GM23338 (cell line): ENCODE data around the gene STON1. TPM values are rescaled to one million over a fixed set of nuclear protein-coding genes. Genes with fewer than 3 reads are reported as not detected.

ENCODE experiments used
- ATAC-seq: fragments of 200-7000 bp; cut with Tn5 transposase; 3 replicates; pipeline ENCODE4 v1.9.1; 2020
- DNase-seq: peaks from one replicate; pipeline ENCODE4 v3.0.0-alpha.2; 2015; ENCODE audit warnings: low spot score
- H2AFZ ChIP-seq: fragments of 200-600 bp; sonication (generic); 2 replicates; pipeline ENCODE4 v1.8.0; 2016; ENCODE audit warnings: antibody characterized with exemption, mild to moderate bottlenecking, moderate library complexity
- H3F3A ChIP-seq: fragments of 200-600 bp; sonication (generic); replicated peaks from 2 replicates; pipeline ENCODE4 v1.8.0; 2017; ENCODE audit warnings: antibody characterized with exemption, mixed run types, low read depth
- H3K27ac ChIP-seq: fragments of 200-600 bp; sonication (generic); 2 replicates; pipeline ENCODE4 v1.6.1; 2016; ENCODE audit warnings: low read depth
- H3K27me3 ChIP-seq: fragments of 200-600 bp; sonication (generic); 2 replicates; pipeline ENCODE4 v1.8.0; 2016; ENCODE audit warnings: mild to moderate bottlenecking, mixed run types, moderate library complexity; ENCODE audit not compliant: insufficient read depth
- H3K36me3 ChIP-seq: fragments of 200-600 bp; sonication (generic); 2 replicates; pipeline ENCODE4 v1.8.0; 2016; ENCODE audit warnings: mild to moderate bottlenecking; ENCODE audit not compliant: insufficient read depth
- H3K4me1 ChIP-seq: fragments of 200-600 bp; sonication (generic); 2 replicates; pipeline ENCODE4 v1.8.0; 2016; ENCODE audit warnings: mild to moderate bottlenecking, moderate library complexity; ENCODE audit not compliant: insufficient read depth
- H3K4me2 ChIP-seq: fragments of 200-600 bp; sonication (generic); 2 replicates; pipeline ENCODE4 v1.7.1; 2017; ENCODE audit warnings: mixed run types
- H3K4me3 ChIP-seq: fragments of 200-600 bp; sonication (generic); 2 replicates; pipeline ENCODE4 v1.6.1; 2016; ENCODE audit warnings: mixed run types
- H3K79me2 ChIP-seq: fragments of 200-600 bp; sonication (generic); replicated peaks from 2 replicates; pipeline ENCODE4 v1.8.0; 2017; ENCODE audit warnings: mild to moderate bottlenecking; ENCODE audit not compliant: insufficient read depth
- H3K9me2 ChIP-seq: fragments of 200-600 bp; sonication (generic); 2 replicates; pipeline ENCODE4 v1.8.0; 2017; ENCODE audit not compliant: insufficient read depth
- H4K20me1 ChIP-seq: fragments of 200-600 bp; sonication (generic); replicated peaks from 2 replicates; pipeline ENCODE4 v1.8.0; 2017; ENCODE audit warnings: mild to moderate bottlenecking; ENCODE audit not compliant: insufficient read depth
- H3K27ac Mint-ChIP-seq: 2 replicates; pipeline ENCODE4 v1.8.0; 2020; ENCODE audit warnings: inconsistent platforms, mild to moderate bottlenecking, moderate library complexity, mixed read lengths
- H3K27me3 Mint-ChIP-seq: 3 replicates; pipeline ENCODE4 v1.8.0; 2022; ENCODE audit warnings: low read depth, mild to moderate bottlenecking, moderate library complexity, mixed read lengths, inconsistent platforms; ENCODE audit not compliant: insufficient read depth, poor library complexity
- H3K36me3 Mint-ChIP-seq: 3 replicates; pipeline ENCODE4 v1.8.0; 2021; ENCODE audit warnings: low read depth, mild to moderate bottlenecking, inconsistent platforms, moderate library complexity, mixed read lengths
- H3K4me1 Mint-ChIP-seq: 3 replicates; pipeline ENCODE4 v1.8.0; 2020; ENCODE audit warnings: mild to moderate bottlenecking, inconsistent platforms, mixed read lengths
- H3K4me3 Mint-ChIP-seq: 3 replicates; pipeline ENCODE4 v1.8.0; 2021; ENCODE audit warnings: moderate library complexity, mild to moderate bottlenecking, inconsistent platforms, mixed read lengths
- H3K9me3 Mint-ChIP-seq: 3 replicates; pipeline ENCODE4 v1.8.0; 2020; ENCODE audit warnings: moderate library complexity, mild to moderate bottlenecking, inconsistent platforms, mixed read lengths
- CREB1 ChIP-seq: fragments of 250-450 bp; sonication (Bioruptor Pico); IDR thresholded peaks from 2 replicates; pipeline ENCODE4 v1.5.0; 2020; ENCODE audit warnings: low read depth, mild to moderate bottlenecking, moderate library complexity
- EZH2 ChIP-seq: fragments of 200-600 bp; sonication (generic); IDR thresholded peaks from one replicate; pipeline ENCODE4 v1.8.0; 2017; ENCODE audit warnings: antibody characterized with exemption, mild to moderate bottlenecking, low read depth; ENCODE audit not compliant: unreplicated experiment
- EZH2phosphoT487 ChIP-seq: fragments of 200-600 bp; sonication (generic); IDR thresholded peaks from one replicate; pipeline ENCODE4 v1.8.1; 2018; ENCODE audit warnings: antibody characterized with exemption; ENCODE audit not compliant: unreplicated experiment
- JUNB ChIP-seq: IDR thresholded peaks from one replicate; pipeline ENCODE4 v1.6.1; 2016; ENCODE audit warnings: antibody characterized with exemption; ENCODE audit not compliant: unreplicated experiment
- NANOG ChIP-seq: IDR thresholded peaks from 2 replicates; pipeline ENCODE4 v1.6.1; 2016; ENCODE audit warnings: antibody characterized with exemption, borderline replicate concordance
- POLR2AphosphoS5 ChIP-seq: IDR thresholded peaks from 2 replicates; pipeline ENCODE4 v1.6.1; 2016; ENCODE audit warnings: antibody characterized with exemption, low read depth
- STAT1 ChIP-seq: IDR thresholded peaks from one replicate; pipeline ENCODE4 v1.6.1; 2016; ENCODE audit warnings: antibody characterized with exemption; ENCODE audit not compliant: unreplicated experiment
- ZNF114 ChIP-seq: fragments of 250-450 bp; sonication (Bioruptor Pico); IDR thresholded peaks from 2 replicates; pipeline ENCODE4 v1.5.0; 2020; ENCODE audit warnings: mild to moderate bottlenecking, moderate library complexity
- ZNF331 ChIP-seq: fragments of 250-450 bp; sonication (Bioruptor Pico); IDR thresholded peaks from 2 replicates; pipeline ENCODE4 v1.5.0; 2020; ENCODE audit warnings: low read depth, mild to moderate bottlenecking, moderate library complexity
- polyA plus RNA-seq: library from polyadenylated mRNA; unstranded; fragments of >200 nt; fragmentation: Nextera tagmentation; extraction: Ambion mirVana; gene quantifications from 2 replicates; pipeline ENCODE4 v1.2.1, GENCODE V29; 2016
- total RNA-seq: library from RNA; depleted of rRNA; stranded (reverse); fragments of >200 nt; shearing (Covaris generic); gene quantifications from 2 replicates; pipeline ENCODE4 v1.2.3, GENCODE V29; 2014
- TF ChIP-seq, protein P1 (sequence below): IDR thresholded peaks from 2 replicates; pipeline ENCODE4 v1.6.1; 2016; ENCODE audit warnings: antibody characterized with exemption
- TF ChIP-seq, protein P2 (sequence below): IDR thresholded peaks from one replicate; pipeline ENCODE4 v1.6.1; 2018; ENCODE audit warnings: antibody characterized with exemption; ENCODE audit not compliant: unreplicated experiment
- TF ChIP-seq, protein P3 (sequence below): fragments of 250-450 bp; sonication (Bioruptor Pico); IDR thresholded peaks from 2 replicates; pipeline ENCODE4 v1.5.0; 2020; ENCODE audit warnings: mild to moderate bottlenecking, moderate library complexity
- TF ChIP-seq, protein P4 (sequence below), 2 experiments: fragments of 200-600 bp in 1 of 2; sonication (generic) in 1 of 2; conservative IDR thresholded peaks; 2 replicates each; pipeline versions ENCODE4 v1.5.1 to v1.6.1; 2016 to 2017; ENCODE audit warnings: antibody characterized with exemption in 2 of 2, low read depth in 2 of 2, mild to moderate bottlenecking in 2 of 2, moderate library complexity in 1 of 2

Gene STON1
- total and polyA plus RNA-seq, 2 experiments from 2014 or later = 5.4 to 14.4 TPM

DNA sequence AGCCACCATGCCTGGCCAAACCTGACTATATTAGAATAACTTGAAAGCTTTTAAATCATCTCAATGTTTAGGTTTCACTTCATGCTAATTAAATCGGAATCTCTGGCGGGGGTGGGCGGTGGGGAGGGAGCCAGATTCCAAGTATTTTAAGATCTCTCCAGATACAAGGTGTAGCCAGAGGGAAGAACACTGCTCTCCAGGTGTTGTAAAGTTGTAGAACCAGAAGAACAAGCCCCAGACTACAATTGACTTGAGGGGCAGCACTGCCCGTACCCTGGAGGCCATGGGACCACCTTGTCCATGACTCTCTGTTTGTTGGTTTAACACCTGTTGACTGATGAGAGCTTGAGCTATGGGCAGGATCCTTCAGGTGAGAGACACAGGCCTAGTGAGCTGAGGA is 54.6 kb downstream of the STON1 start:
- Mint-ChIP-seq H3K4me3 (no peak overlapping the region), H3K9me3 (no peaks in the 10 kb centered on the region), H3K27ac (no peak overlapping the region), H3K27me3 (no peaks in the 10 kb centered on the region), H3K36me3 (peaks cover 20% of the 10 kb centered on the region), H3K4me1 (peaks cover 21% of the 10 kb centered on the region)
- Histone ChIP-seq H4K20me1 (no peaks in the 10 kb centered on the region), H3K9me2 (no peaks in the 10 kb centered on the region), H3K79me2 (no peaks in the 10 kb centered on the region), H3K4me3 (no peak overlapping the region), H3K36me3 (no peaks in the 10 kb centered on the region), H3K4me2 (no peak overlapping the region), H3F3A (no peaks in the 10 kb centered on the region), H2AFZ (no peak overlapping the region), H3K4me1 (peaks cover 7% of the 10 kb centered on the region; the same call in 1 of the 2 replicates), H3K27ac (no peak overlapping the region), H3K27me3 (no peaks in the 10 kb centered on the region)
- DNase-seq (no peak), ATAC-seq (no peak)
- TF ChIP-seq, protein P1, sequence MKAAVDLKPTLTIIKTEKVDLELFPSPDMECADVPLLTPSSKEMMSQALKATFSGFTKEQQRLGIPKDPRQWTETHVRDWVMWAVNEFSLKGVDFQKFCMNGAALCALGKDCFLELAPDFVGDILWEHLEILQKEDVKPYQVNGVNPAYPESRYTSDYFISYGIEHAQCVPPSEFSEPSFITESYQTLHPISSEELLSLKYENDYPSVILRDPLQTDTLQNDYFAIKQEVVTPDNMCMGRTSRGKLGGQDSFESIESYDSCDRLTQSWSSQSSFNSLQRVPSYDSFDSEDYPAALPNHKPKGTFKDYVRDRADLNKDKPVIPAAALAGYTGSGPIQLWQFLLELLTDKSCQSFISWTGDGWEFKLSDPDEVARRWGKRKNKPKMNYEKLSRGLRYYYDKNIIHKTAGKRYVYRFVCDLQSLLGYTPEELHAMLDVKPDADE = no peak
- TF ChIP-seq STAT1 = no peak
- no peak for TF ChIP-seq ZNF331 (CRISPR knock-in tag)
- no peak for TF ChIP-seq EZH2
- TF ChIP-seq, protein P2, sequence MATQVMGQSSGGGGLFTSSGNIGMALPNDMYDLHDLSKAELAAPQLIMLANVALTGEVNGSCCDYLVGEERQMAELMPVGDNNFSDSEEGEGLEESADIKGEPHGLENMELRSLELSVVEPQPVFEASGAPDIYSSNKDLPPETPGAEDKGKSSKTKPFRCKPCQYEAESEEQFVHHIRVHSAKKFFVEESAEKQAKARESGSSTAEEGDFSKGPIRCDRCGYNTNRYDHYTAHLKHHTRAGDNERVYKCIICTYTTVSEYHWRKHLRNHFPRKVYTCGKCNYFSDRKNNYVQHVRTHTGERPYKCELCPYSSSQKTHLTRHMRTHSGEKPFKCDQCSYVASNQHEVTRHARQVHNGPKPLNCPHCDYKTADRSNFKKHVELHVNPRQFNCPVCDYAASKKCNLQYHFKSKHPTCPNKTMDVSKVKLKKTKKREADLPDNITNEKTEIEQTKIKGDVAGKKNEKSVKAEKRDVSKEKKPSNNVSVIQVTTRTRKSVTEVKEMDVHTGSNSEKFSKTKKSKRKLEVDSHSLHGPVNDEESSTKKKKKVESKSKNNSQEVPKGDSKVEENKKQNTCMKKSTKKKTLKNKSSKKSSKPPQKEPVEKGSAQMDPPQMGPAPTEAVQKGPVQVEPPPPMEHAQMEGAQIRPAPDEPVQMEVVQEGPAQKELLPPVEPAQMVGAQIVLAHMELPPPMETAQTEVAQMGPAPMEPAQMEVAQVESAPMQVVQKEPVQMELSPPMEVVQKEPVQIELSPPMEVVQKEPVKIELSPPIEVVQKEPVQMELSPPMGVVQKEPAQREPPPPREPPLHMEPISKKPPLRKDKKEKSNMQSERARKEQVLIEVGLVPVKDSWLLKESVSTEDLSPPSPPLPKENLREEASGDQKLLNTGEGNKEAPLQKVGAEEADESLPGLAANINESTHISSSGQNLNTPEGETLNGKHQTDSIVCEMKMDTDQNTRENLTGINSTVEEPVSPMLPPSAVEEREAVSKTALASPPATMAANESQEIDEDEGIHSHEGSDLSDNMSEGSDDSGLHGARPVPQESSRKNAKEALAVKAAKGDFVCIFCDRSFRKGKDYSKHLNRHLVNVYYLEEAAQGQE = no peak
- no peak for TF ChIP-seq CREB1 (CRISPR knock-in tag)
- no peak for TF ChIP-seq ZNF114 (CRISPR knock-in tag)
- no peak for TF ChIP-seq POLR2AphosphoS5
- no peak for TF ChIP-seq NANOG
- TF ChIP-seq, protein P3, sequence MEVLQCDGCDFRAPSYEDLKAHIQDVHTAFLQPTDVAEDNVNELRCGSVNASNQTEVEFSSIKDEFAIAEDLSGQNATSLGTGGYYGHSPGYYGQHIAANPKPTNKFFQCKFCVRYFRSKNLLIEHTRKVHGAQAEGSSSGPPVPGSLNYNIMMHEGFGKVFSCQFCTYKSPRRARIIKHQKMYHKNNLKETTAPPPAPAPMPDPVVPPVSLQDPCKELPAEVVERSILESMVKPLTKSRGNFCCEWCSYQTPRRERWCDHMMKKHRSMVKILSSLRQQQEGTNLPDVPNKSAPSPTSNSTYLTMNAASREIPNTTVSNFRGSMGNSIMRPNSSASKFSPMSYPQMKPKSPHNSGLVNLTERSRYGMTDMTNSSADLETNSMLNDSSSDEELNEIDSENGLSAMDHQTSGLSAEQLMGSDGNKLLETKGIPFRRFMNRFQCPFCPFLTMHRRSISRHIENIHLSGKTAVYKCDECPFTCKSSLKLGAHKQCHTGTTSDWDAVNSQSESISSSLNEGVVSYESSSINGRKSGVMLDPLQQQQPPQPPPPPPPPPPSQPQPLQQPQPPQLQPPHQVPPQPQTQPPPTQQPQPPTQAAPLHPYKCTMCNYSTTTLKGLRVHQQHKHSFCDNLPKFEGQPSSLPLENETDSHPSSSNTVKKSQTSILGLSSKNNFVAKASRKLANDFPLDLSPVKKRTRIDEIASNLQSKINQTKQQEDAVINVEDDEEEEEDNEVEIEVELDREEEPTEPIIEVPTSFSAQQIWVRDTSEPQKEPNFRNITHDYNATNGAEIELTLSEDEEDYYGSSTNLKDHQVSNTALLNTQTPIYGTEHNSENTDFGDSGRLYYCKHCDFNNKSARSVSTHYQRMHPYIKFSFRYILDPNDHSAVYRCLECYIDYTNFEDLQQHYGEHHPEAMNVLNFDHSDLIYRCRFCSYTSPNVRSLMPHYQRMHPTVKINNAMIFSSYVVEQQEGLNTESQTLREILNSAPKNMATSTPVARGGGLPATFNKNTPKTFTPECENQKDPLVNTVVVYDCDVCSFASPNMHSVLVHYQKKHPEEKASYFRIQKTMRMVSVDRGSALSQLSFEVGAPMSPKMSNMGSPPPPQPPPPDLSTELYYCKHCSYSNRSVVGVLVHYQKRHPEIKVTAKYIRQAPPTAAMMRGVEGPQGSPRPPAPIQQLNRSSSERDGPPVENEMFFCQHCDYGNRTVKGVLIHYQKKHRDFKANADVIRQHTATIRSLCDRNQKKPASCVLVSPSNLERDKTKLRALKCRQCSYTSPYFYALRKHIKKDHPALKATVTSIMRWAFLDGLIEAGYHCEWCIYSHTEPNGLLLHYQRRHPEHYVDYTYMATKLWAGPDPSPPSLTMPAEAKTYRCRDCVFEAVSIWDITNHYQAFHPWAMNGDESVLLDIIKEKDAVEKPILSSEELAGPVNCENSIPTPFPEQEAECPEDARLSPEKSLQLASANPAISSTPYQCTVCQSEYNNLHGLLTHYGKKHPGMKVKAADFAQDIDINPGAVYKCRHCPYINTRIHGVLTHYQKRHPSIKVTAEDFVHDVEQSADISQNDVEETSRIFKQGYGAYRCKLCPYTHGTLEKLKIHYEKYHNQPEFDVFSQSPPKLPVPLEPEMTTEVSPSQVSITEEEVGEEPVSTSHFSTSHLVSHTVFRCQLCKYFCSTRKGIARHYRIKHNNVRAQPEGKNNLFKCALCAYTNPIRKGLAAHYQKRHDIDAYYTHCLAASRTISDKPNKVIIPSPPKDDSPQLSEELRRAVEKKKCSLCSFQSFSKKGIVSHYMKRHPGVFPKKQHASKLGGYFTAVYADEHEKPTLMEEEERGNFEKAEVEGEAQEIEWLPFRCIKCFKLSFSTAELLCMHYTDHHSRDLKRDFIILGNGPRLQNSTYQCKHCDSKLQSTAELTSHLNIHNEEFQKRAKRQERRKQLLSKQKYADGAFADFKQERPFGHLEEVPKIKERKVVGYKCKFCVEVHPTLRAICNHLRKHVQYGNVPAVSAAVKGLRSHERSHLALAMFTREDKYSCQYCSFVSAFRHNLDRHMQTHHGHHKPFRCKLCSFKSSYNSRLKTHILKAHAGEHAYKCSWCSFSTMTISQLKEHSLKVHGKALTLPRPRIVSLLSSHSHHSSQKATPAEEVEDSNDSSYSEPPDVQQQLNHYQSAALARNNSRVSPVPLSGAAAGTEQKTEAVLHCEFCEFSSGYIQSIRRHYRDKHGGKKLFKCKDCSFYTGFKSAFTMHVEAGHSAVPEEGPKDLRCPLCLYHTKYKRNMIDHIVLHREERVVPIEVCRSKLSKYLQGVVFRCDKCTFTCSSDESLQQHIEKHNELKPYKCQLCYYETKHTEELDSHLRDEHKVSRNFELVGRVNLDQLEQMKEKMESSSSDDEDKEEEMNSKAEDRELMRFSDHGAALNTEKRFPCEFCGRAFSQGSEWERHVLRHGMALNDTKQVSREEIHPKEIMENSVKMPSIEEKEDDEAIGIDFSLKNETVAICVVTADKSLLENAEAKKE (CRISPR knock-in tag) = no peak
- TF ChIP-seq JUNB = no peak
- TF ChIP-seq, protein P4, sequence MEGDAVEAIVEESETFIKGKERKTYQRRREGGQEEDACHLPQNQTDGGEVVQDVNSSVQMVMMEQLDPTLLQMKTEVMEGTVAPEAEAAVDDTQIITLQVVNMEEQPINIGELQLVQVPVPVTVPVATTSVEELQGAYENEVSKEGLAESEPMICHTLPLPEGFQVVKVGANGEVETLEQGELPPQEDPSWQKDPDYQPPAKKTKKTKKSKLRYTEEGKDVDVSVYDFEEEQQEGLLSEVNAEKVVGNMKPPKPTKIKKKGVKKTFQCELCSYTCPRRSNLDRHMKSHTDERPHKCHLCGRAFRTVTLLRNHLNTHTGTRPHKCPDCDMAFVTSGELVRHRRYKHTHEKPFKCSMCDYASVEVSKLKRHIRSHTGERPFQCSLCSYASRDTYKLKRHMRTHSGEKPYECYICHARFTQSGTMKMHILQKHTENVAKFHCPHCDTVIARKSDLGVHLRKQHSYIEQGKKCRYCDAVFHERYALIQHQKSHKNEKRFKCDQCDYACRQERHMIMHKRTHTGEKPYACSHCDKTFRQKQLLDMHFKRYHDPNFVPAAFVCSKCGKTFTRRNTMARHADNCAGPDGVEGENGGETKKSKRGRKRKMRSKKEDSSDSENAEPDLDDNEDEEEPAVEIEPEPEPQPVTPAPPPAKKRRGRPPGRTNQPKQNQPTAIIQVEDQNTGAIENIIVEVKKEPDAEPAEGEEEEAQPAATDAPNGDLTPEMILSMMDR (conservative IDR thresholded peaks at IDR 0.05; ENCODE audit: low read depth in 2 of 2) = no peak
- no peak for TF ChIP-seq EZH2phosphoT487
